ENCODE results near the gene VPS13D.

GRCh38 chr1:12315146-12315545, 85.3 kb downstream of the VPS13D start:
- TF ChIP-seq CTCF (IDR thresholded peaks at IDR 0.05 in 4 of 5, conservative IDR thresholded peaks at IDR 0.05 in 1 of 5) (no peak), POLR2A (IDR thresholded peaks at IDR 0.05) (no peak)
